B cell (primary cell): ENCODE results near the gene FGFR1OP2. TPM values are rescaled to one million over a fixed set of nuclear protein-coding genes. Genes with fewer than 3 reads are reported as not detected.

Experiments used
- ATAC-seq: fragments of 200-7000 bp; cut with Tn5 transposase; one replicate; pipeline ENCODE4 v1.10.0; 2021; ENCODE audit warnings: low read depth, mild to moderate bottlenecking, moderate number of reproducible peaks, moderate library complexity
- CTCF ChIA-PET: fragments of 350-600 bp; sonication (Branson Sonifier 250); formaldehyde crosslinking; loops from one replicate; lab custom pipeline; 2021; ENCODE audit warnings: antibody characterized with exemption, inconsistent platforms; lab: Charles Lee
- POLR2A ChIA-PET: fragments of 350-600 bp; sonication (Branson Sonifier 250); formaldehyde crosslinking; loops from one replicate; lab custom pipeline; 2021; ENCODE audit warnings: antibody characterized with exemption; lab: Charles Lee
- DNase-seq: peaks from one replicate; pipeline ENCODE4 v3.0.0; 2013
- H2AFZ ChIP-seq: 2 replicates; pipeline ENCODE4 v1.6.1; 2012; ENCODE audit warnings: mild to moderate bottlenecking, low read depth, low read length; ENCODE audit not compliant: insufficient read depth, poor library complexity, severe bottlenecking
- H3K27ac ChIP-seq, 2 donors: 1 replicate in 1 of 2; 2 replicates in 1 of 2; pipeline ENCODE4 v1.5.1; 2012 to 2013; ENCODE audit warnings: low read length in 2 of 2, mild to moderate bottlenecking in 2 of 2, moderate library complexity in 1 of 2
- H3K27me3 ChIP-seq, 4 experiments: fragments of 200-600 bp in 1 of 4; sonication (generic) in 1 of 4; replicated peaks in 1 of 4; 1 replicate in 2 of 4; 2 replicates in 2 of 4; pipeline versions ENCODE4 v1.6.1 to v1.7.0; 2013 to 2016; ENCODE audit warnings: low read length in 3 of 4, mild to moderate bottlenecking in 2 of 4, mixed read lengths in 1 of 4, moderate library complexity in 1 of 4; ENCODE audit not compliant: insufficient read depth in 4 of 4, control insufficient read depth in 3 of 4; ENCODE audit errors: control extremely low read depth in 1 of 4
- H3K36me3 ChIP-seq, 2 experiments: replicated peaks in 1 of 2; 1 replicate in 1 of 2; 2 replicates in 1 of 2; pipeline versions ENCODE4 v1.6.1 to v1.7.1; 2013; ENCODE audit warnings: low read length in 1 of 2; ENCODE audit not compliant: insufficient read depth in 2 of 2, control insufficient read depth in 1 of 2; ENCODE audit errors: control extremely low read depth in 1 of 2, extremely low read depth in 1 of 2
- H3K4me1 ChIP-seq, 2 donors: fragments of 200-600 bp in 1 of 2; sonication (generic) in 1 of 2; 1 replicate in 1 of 2; 2 replicates in 1 of 2; pipeline versions ENCODE4 v1.5.1 to v1.6.1; 2013 to 2017; ENCODE audit warnings: low read length in 2 of 2; ENCODE audit not compliant: control insufficient read depth in 2 of 2, insufficient read depth in 2 of 2
- H3K4me2 ChIP-seq: replicated peaks from 2 replicates; pipeline ENCODE3; 2012; ENCODE audit warnings: mild to moderate bottlenecking, low read depth, low read length; ENCODE audit not compliant: poor library complexity, severe bottlenecking
- H3K4me3 ChIP-seq, 5 experiments: fragments of 200-600 bp in 1 of 5; sonication (generic) in 1 of 5; 1 replicate in 3 of 5; 2 replicates in 2 of 5; pipeline versions ENCODE4 v1.5.1 to v1.7.0; 2011 to 2016; ENCODE audit warnings: low read length in 4 of 5, mild to moderate bottlenecking in 4 of 5, low read depth in 2 of 5, control low read depth in 1 of 5, moderate library complexity in 1 of 5; ENCODE audit not compliant: insufficient read depth in 1 of 5; ENCODE audit errors: control extremely low read depth in 1 of 5, extremely low read depth in 1 of 5
- H3K79me2 ChIP-seq: fragments of 200-600 bp; sonication (generic); one replicate; pipeline ENCODE4 v1.6.0; 2016; ENCODE audit warnings: low read length; ENCODE audit not compliant: control insufficient read depth, insufficient read depth
- H3K9ac ChIP-seq: fragments of 200-600 bp; sonication (generic); 2 replicates; pipeline ENCODE4 v1.6.1; 2017; ENCODE audit warnings: mild to moderate bottlenecking, low read length, moderate library complexity
- H3K9me3 ChIP-seq, 3 donors: one replicate each; pipeline versions ENCODE4 v1.6.1 to v1.7.1; 2013; ENCODE audit warnings: low read length in 2 of 3; ENCODE audit not compliant: control insufficient read depth in 2 of 3, insufficient read depth in 1 of 3; ENCODE audit errors: control extremely low read depth in 1 of 3
- H4K20me1 ChIP-seq: 2 replicates; pipeline ENCODE4 v1.6.0; 2012; ENCODE audit warnings: mild to moderate bottlenecking, low read length; ENCODE audit not compliant: insufficient read depth, control insufficient read depth, poor library complexity, severe bottlenecking
- H3K27ac Mint-ChIP-seq: one replicate; pipeline ENCODE4 v1.8.0; 2021; ENCODE audit warnings: mixed read lengths
- H3K27me3 Mint-ChIP-seq: one replicate; pipeline ENCODE4 v1.8.0; 2021; ENCODE audit warnings: mixed read lengths
- H3K4me1 Mint-ChIP-seq: one replicate; pipeline ENCODE4 v1.8.0; 2021; ENCODE audit warnings: mixed read lengths
- H3K4me3 Mint-ChIP-seq: one replicate; pipeline ENCODE4 v1.8.0; 2021; ENCODE audit warnings: mixed read lengths
- H3K9me3 Mint-ChIP-seq: one replicate; pipeline ENCODE4 v1.8.0; 2022; ENCODE audit warnings: mixed read lengths; ENCODE audit not compliant: insufficient read depth
- EZH2 ChIP-seq: IDR thresholded peaks from 2 replicates; pipeline ENCODE4 v1.6.1; 2012; ENCODE audit warnings: borderline replicate concordance, low read depth, mild to moderate bottlenecking, moderate library complexity, low read length; ENCODE audit not compliant: insufficient read depth, poor library complexity, severe bottlenecking
- WGBS: methylation state at CpG from one replicate; pipeline ENCODE4 v1.1.5; 2013; ENCODE audit warnings: missing lambda C conversion rate; ENCODE audit not compliant: insufficient coverage; 5-methylcytosine and 5-hydroxymethylcytosine counted together
- intact Hi-C: fragments of 100-400 bp; cut with micrococcal nuclease; formaldehyde crosslinking; loops from one replicate; pipeline ENCODE4 v1.10.0; 2022
- polyA plus RNA-seq: library from polyadenylated mRNA; depleted of rRNA; stranded (reverse); fragments of >200 nt; gene quantifications from 2 replicates; pipeline ENCODE4 v1.2.3, GENCODE V29; 2012
- total RNA-seq, 2 donors: library from RNA; stranded (reverse); fragments of 120-200 nt in 1 of 2; gene quantifications; 1 replicate in 1 of 2; 2 replicates in 1 of 2; pipeline versions ENCODE4 v1.2.3 to v1.2.4, GENCODE V29; 2013 to 2022
- TF ChIP-seq, protein P1 (sequence below): fragments of 200-600 bp; IDR thresholded peaks from one replicate; pipeline ENCODE4 v1.8.0; 2022; ENCODE audit warnings: antibody characterized with exemption, mild to moderate bottlenecking

The FGFR1OP2 gene
- total and polyA plus RNA-seq, 2 donors (not counting 1 experiment from before 2014, with no cell fraction given), result 22.3 to 64.3 TPM

DNA sequence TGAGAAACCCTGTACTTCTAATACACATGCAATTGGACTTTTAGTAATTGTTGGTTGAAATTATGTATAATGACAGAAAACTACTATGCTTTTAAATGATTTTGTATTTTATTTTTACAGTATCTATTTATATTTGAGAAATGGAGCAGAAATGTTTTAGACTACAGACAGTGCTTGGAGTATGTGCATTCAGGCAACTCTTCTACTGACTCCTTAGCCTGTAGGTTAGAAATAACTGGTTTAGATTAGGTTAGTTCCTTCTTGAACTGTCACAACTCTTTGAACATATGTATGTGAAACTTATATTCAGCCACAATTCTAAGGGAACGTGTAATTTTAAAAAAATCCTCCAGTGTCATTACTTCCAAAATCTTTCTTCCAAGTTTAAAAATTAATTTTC is 1.7 kb downstream of the FGFR1OP2 start:
- Mint-ChIP-seq H3K4me1 (peaks cover 74% of the 10 kb centered on the region), H3K4me3 (peak overlapping the region; percentile 64), H3K9me3 (no peaks in the 10 kb centered on the region), H3K27me3 (no peaks in the 10 kb centered on the region), H3K27ac (peak overlapping the region; percentile 53)
- ChIA-PET POLR2A (no interaction called here), CTCF (no interaction called here)
- Histone ChIP-seq H3K27ac (peak overlapping the region; percentile 88 to 96), H3K4me1 (peaks cover 18 to 59% of the 10 kb centered on the region in 2 donors), H3K79me2 (peaks cover 95% of the 10 kb centered on the region), H2AFZ (no peak overlapping the region), H3K9me3 (peaks cover 0 to 2% (median 2%) of the 10 kb centered on the region in 3 donors), H3K9ac (peak overlapping the region; percentile 79), H3K4me3 (peak overlapping the region in 3 of 5 experiments; percentile 11 to 98 (median 72)), H4K20me1 (no peaks in the 10 kb centered on the region), H3K36me3 (no peaks in the 10 kb centered on the region), H3K4me2 (peak overlapping the region; percentile 78), H3K27me3 (no peaks in the 10 kb centered on the region)
- TF ChIP-seq EZH2, result no peak
- no peak for DNase-seq
- intact Hi-C loops, result loop anchor here (2.0 to 10.0 kb wide), 5 partner anchors 85 to 1745 kb away; partner anchors contain the start of genes DNAI7, ETFRF1 and PPFIBP1
- no peak for ATAC-seq
- no CpG with 5 or more reads among the region's 1 CpG for WGBS

DNA sequence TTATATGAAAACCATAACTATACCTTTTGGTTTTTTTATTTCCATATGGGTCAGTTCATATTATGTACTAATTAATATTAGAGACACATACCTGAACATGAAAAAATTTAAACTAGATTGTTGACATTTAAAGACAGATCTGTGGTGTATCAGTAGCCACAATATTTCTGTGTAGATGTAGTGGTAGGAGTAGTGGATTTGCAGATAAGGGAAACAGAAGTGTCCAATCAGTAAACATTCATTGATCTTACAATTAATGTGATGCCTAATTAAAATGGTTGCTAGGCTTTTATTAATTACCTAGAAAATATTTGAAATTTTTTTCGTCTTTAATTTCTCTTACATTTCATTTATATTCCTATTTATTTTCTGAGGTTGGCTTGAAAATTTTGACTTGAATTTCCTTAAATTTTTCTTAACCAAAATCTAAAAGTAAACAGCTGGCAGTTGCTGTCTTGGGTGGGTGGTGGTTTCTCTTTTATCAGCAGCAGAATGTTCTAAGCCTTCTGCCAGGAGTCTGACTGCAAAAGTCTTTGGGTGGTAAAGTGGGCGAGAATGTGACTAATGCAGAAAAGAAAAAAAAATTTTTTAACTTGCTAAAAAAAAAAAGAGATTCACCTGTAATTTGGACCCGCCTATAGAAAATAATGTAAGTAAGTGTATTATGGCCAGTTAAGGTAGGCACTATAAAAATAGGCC is 2.4 kb downstream of the FGFR1OP2 start:
- peak overlapping the region; percentile 80 for H3K4me3 Mint-ChIP-seq
- intact Hi-C loops, result no loop called here
- Histone ChIP-seq H3K36me3 (no peaks in the 10 kb centered on the region), H3K4me3 (peak overlapping the region in 3 of 5 experiments; percentile 26 to 72 (median 41)), H3K79me2 (peaks cover 95% of the 10 kb centered on the region), H3K9ac (peak overlapping the region; percentile 79), H3K4me1 (peaks cover 18 to 58% of the 10 kb centered on the region in 2 donors), H4K20me1 (no peaks in the 10 kb centered on the region), H3K4me2 (peak overlapping the region; percentile 78), H2AFZ (no peak overlapping the region), H3K27ac (peak overlapping the region; percentile 52 to 96), H3K9me3 (peaks cover 0 to 2% (median 2%) of the 10 kb centered on the region in 3 donors), H3K27me3 (no peaks in the 10 kb centered on the region)
- peaks cover 68% of the 10 kb centered on the region for H3K4me1 Mint-ChIP-seq
- POLR2A ChIA-PET, result no interaction called here
- CTCF ChIA-PET, result interaction anchor here (0.7 kb wide), 1 partner anchor 236 kb away, joined by 3 read pairs; no protein-coding TSS in a partner anchor
- ATAC-seq (no peak), DNase-seq (peak; percentile 11)
- no peak for TF ChIP-seq EZH2
- TF ChIP-seq, protein P1, sequence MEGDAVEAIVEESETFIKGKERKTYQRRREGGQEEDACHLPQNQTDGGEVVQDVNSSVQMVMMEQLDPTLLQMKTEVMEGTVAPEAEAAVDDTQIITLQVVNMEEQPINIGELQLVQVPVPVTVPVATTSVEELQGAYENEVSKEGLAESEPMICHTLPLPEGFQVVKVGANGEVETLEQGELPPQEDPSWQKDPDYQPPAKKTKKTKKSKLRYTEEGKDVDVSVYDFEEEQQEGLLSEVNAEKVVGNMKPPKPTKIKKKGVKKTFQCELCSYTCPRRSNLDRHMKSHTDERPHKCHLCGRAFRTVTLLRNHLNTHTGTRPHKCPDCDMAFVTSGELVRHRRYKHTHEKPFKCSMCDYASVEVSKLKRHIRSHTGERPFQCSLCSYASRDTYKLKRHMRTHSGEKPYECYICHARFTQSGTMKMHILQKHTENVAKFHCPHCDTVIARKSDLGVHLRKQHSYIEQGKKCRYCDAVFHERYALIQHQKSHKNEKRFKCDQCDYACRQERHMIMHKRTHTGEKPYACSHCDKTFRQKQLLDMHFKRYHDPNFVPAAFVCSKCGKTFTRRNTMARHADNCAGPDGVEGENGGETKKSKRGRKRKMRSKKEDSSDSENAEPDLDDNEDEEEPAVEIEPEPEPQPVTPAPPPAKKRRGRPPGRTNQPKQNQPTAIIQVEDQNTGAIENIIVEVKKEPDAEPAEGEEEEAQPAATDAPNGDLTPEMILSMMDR, result no peak
- H3K27ac Mint-ChIP-seq, result peak overlapping the region; percentile 47
- WGBS, result no CpG with 5 or more reads among the region's 3 CpGs
- H3K27me3 Mint-ChIP-seq, result no peaks in the 10 kb centered on the region
- no peaks in the 10 kb centered on the region for H3K9me3 Mint-ChIP-seq
